Heart right ventricle (tissue), 16 donors: ENCODE measurements around the gene SASS6. TPM values are rescaled to one million over a fixed set of nuclear protein-coding genes. Genes with fewer than 3 reads are reported as not detected.

Source experiments
- ATAC-seq, 8 donors: fragments of 200-7000 bp; cut with Tn5 transposase; one replicate each; pipeline ENCODE4 v1.9.1; 2020; ENCODE audit warnings: mild to moderate bottlenecking in 8 of 8, moderate library complexity in 8 of 8, moderate number of reproducible peaks in 1 of 8
- DNase-seq, 2 donors: peaks; one replicate each; pipeline ENCODE4 v3.0.0-alpha.2; 2020
- H3K27ac ChIP-seq, 10 donors: fragments of 200-600 bp; sonication (generic) in 2 of 10; one replicate each; pipeline versions ENCODE4 v1.5.0 to v1.8.0; 2020 to 2022; ENCODE audit warnings: mild to moderate bottlenecking in 3 of 10
- H3K27me3 ChIP-seq, 7 donors: fragments of 200-600 bp; one replicate each; pipeline ENCODE4 v1.8.0; 2021 to 2022; ENCODE audit warnings: mild to moderate bottlenecking in 2 of 7
- H3K36me3 ChIP-seq, 9 donors: fragments of 200-600 bp; sonication (generic) in 1 of 9; one replicate each; pipeline versions ENCODE4 v1.5.0 to v1.8.0; 2020 to 2022; ENCODE audit warnings: mild to moderate bottlenecking in 2 of 9
- H3K4me1 ChIP-seq, 9 donors: fragments of 200-600 bp; sonication (generic) in 1 of 9; one replicate each; pipeline versions ENCODE4 v1.5.0 to v1.8.0; 2020 to 2022; ENCODE audit warnings: mild to moderate bottlenecking in 4 of 9
- H3K4me3 ChIP-seq, 10 donors: fragments of 200-600 bp; sonication (generic) in 2 of 10; one replicate each; pipeline versions ENCODE4 v1.5.0 to v1.8.0; 2020 to 2022; ENCODE audit warnings: mild to moderate bottlenecking in 7 of 10, moderate library complexity in 2 of 10
- H3K9me3 ChIP-seq, 11 donors: fragments of 200-600 bp in 10 of 11; sonication (generic) in 2 of 11; one replicate each; pipeline versions ENCODE4 v1.5.0 to v1.8.0; 2013 to 2022; ENCODE audit warnings: mild to moderate bottlenecking in 2 of 11, control low read depth in 1 of 11, moderate library complexity in 1 of 11
- WGBS, 2 donors: extraction: QIAGEN DNeasy Blood & Tissue Kit; methylation state at CpG; one replicate each; pipeline ENCODE4 v1.1.7; 2013; ENCODE audit warnings: inconsistent platforms in 1 of 2; 5-methylcytosine and 5-hydroxymethylcytosine counted together
- intact Hi-C, 10 donors: fragments of 100-400 bp; cut with DNase I; formaldehyde crosslinking; loops; one replicate each; pipeline versions ENCODE4 v1.11.1 to v1.14.2; 2022
- polyA plus RNA-seq, 2 donors: library from polyadenylated mRNA; stranded (reverse); fragments of 200-250 nt; gene quantifications; one replicate each; pipeline ENCODE4 v1.2.3, GENCODE V29; 2013
- total RNA-seq, 10 donors: library from RNA; stranded (reverse); fragmentation: NEBNext Ultra II Directional in 3 of 10; extraction: Animal tissue kit (Norgen Biotek cat#: 25700) in 3 of 10; gene quantifications; one replicate each; pipeline versions ENCODE4 v1.2.1 to v1.2.4, GENCODE V29; 2021 to 2023
- TF ChIP-seq, protein P1 (sequence below), 9 donors: fragments of 200-600 bp; sonication (generic) in 2 of 9; IDR thresholded peaks; one replicate each; pipeline versions ENCODE4 v1.5.0 to v1.8.0; 2021 to 2022; ENCODE audit warnings: antibody characterized with exemption in 9 of 9, mild to moderate bottlenecking in 5 of 9, moderate library complexity in 1 of 9
- donor health status: Arrhythmogenic right ventricular cardiomyopathy.
- donor health status: ischemic (EF 13 %, LVEDD 7.1; RV severe dilation, severe dysfunction).
- donor health status: healthy with polysubstance abuse.
- donor health status: DM: no; HTN: yes; CAD: no.
- donor health status: DM: no; HTN: no; CAD: no.
- donor health status: ischemic (EF 25% LVEDD 6.9; RV normal size, moderate dysfunction).
- donor health status: ischemic (EF 25% LVEDD 5.7; RV mildly dilated, moderate dysfunction).
- donor health status: healthy.
- donor health status: DM: yes; HTN: yes; CAD: no.
- donor health status: Ischemic cardiomyopathy.
- donor health status: ischemic (EF 35%, LVEDD 5.7; RV mildly dilated, moderate dysfunction).
- donor health status: nonischemic (EF 11% LVEDD 7.7; RV severe dilation, severe dysfunction).
- donor health status: DM: yes; HTN: yes; CAD: no.
- donor health status: PGD.
- donor health status: ischemic (EF 29% LVEDD 5.4; RV normal size, mild dysfunction).
- donor health status: nonischemic (EF 23%, LVEDD 6.1; RV moderate dilation, normal function).

Gene SASS6
- total and polyA plus RNA-seq, 12 donors = 0.95 to 2.7 (median 1.7) TPM

DNA sequence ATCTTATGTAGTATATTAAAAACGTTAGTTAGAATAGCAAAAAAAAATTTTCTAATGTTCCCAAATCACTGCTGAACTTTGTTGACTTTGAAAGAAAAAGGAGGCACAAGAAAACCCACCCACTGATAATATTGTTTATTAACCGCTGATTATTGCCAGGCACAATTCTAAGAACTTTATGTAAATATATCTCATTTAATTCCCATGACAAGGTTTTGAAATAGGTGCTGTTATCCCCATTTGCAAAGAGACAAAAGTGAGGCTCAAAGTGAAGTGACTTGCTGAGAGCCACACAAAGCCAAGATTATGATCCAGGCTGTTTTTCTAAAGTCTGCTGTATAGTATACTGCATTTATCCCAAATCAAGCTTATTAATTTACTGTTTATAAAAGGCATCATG lies 56.4 kb downstream of the SASS6 start:
- WGBS, 2 donors = 86 to 89% methylated on average over 2 of the region's 2 CpGs
- ATAC-seq (no peak), DNase-seq (no peak)
- Histone ChIP-seq H3K27me3 (no peaks in the 10 kb centered on the region), H3K4me3 (no peak overlapping the region), H3K4me1 (peaks cover 0 to 20% (median 0%) of the 10 kb centered on the region in 9 donors), H3K36me3 (peaks cover 0 to 98% (median 48%) of the 10 kb centered on the region in 9 donors), H3K9me3 (no peaks in the 10 kb centered on the region), H3K27ac (peak overlapping the region in 1 of 10 donors; percentile 57)
- intact Hi-C loops = no loop called here
- TF ChIP-seq, protein P1, sequence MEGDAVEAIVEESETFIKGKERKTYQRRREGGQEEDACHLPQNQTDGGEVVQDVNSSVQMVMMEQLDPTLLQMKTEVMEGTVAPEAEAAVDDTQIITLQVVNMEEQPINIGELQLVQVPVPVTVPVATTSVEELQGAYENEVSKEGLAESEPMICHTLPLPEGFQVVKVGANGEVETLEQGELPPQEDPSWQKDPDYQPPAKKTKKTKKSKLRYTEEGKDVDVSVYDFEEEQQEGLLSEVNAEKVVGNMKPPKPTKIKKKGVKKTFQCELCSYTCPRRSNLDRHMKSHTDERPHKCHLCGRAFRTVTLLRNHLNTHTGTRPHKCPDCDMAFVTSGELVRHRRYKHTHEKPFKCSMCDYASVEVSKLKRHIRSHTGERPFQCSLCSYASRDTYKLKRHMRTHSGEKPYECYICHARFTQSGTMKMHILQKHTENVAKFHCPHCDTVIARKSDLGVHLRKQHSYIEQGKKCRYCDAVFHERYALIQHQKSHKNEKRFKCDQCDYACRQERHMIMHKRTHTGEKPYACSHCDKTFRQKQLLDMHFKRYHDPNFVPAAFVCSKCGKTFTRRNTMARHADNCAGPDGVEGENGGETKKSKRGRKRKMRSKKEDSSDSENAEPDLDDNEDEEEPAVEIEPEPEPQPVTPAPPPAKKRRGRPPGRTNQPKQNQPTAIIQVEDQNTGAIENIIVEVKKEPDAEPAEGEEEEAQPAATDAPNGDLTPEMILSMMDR (IDR thresholded peaks at IDR 0.05) = no peak

DNA sequence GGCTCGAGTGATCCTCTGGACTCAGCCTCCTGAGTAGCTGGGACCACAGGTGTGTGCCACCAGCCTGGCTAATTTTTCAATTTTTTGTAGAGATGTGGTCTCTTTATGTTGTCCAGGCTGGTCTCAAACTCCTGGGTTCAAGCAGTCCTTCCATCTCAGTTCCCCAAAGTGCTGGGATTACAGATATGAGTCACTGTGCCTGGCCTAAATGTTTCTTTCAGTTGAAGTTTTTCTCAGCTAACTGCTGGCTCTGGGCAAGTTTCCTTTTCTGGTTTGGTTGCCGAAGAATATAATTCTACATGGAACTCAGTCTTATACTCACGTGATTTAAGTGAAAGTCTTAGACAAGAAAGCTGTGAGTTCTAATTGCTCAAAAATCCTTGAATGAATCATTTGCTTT lies 57.0 kb downstream of the SASS6 start:
- TF ChIP-seq, protein P1 (IDR thresholded peaks at IDR 0.05) = no peak
- ATAC-seq (no peak), DNase-seq (no peak)
- no peaks in the 10 kb centered on the region for H3K9me3 ChIP-seq
- 85 to 90% methylated on average over 3 of the region's 3 CpGs for WGBS, 2 donors
- no peaks in the 10 kb centered on the region for H3K27me3 ChIP-seq
- intact Hi-C loops = no loop called here
- H3K4me1 ChIP-seq = peaks cover 0 to 20% (median 0%) of the 10 kb centered on the region in 9 donors
- H3K4me3 ChIP-seq = no peak overlapping the region
- peaks cover 0 to 98% (median 47%) of the 10 kb centered on the region in 9 donors for H3K36me3 ChIP-seq
- H3K27ac ChIP-seq = peak overlapping the region in 1 of 10 donors; percentile 57

DNA sequence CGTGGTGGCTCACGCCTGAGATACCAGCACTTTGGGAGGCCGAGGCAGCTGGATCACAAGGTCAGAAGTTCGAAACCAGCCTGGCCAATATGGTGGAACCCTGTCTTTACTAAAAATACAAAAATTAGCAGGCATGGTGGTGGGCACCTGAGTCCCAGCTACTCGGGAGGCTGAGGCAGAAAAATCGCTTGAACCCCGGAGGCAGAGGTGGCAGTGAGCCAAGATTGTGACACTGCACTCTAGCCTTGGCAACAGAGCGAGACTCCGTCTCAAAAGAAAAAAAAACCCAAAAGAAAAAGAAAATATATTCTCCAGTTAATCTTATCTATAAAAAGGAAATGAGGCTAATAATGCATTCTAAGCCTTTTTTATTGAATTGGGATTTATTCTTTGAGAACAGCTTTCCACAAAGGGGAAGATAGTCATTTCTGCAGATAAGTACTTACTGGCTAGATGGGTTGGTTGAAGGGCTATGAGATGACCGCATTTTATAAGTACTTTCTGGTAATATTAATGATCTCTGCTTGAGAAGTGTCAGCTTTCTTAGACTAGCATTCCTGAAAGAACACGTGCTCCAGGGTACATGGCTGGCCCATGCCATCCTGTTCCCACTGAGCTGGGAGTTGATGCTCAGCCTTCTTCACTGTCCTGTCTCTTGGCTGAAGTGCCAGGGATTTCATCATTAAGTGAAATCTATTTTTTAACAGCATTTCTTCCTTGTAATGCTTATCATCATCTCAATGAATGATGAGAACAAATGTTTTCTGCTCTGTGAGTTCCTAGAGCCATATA lies 57.9 kb downstream of the SASS6 start:
- DNase-seq = no peak
- no peaks in the 10 kb centered on the region for H3K9me3 ChIP-seq
- ATAC-seq = peak in 1 of 8 donors; percentile 31
- TF ChIP-seq, protein P1 (IDR thresholded peaks at IDR 0.05) = no peak
- H3K36me3 ChIP-seq = peaks cover 0 to 98% (median 47%) of the 10 kb centered on the region in 9 donors
- H3K27me3 ChIP-seq = no peaks in the 10 kb centered on the region
- WGBS, 2 donors = 79 to 80% methylated on average over 11 of the region's 11 CpGs
- intact Hi-C loops = no loop called here
- H3K4me1 ChIP-seq = peaks cover 0 to 20% (median 0%) of the 10 kb centered on the region in 9 donors
- H3K4me3 ChIP-seq = no peak overlapping the region
- peak overlapping the region in 1 of 10 donors; percentile 57 for H3K27ac ChIP-seq

DNA sequence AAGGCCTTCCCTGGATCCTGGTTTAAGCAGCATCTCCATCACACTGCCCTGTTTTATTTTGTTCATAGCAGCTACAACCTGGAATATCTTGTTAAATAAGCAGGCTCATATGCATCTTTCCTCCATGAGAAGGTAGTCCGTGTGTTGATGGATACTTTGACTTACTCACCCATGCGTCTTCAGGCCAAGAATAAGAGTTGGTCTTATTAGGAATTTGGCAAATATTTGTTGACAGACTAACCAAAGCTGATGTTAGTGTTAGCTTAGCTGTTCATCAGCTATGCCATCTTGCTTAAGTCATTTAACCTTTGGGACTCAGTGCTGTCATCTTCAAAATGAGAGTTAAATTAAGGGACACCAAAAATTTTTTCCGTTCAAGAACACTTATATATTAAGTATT lies 59.2 kb downstream of the SASS6 start:
- intact Hi-C loops = no loop called here
- Histone ChIP-seq H3K9me3 (no peaks in the 10 kb centered on the region), H3K27ac (no peak overlapping the region), H3K4me1 (peaks cover 0 to 20% (median 0%) of the 10 kb centered on the region in 9 donors), H3K36me3 (peaks cover 0 to 98% (median 47%) of the 10 kb centered on the region in 9 donors), H3K4me3 (no peak overlapping the region), H3K27me3 (no peaks in the 10 kb centered on the region)
- no peak for DNase-seq
- TF ChIP-seq, protein P1 (IDR thresholded peaks at IDR 0.05) = no peak
- WGBS, 2 donors = 92% methylated on average over 3 of the region's 3 CpGs
- ATAC-seq = no peak
